Measurements from ENCODE around the gene HOXA4.

Gene HOXA4

DNA sequence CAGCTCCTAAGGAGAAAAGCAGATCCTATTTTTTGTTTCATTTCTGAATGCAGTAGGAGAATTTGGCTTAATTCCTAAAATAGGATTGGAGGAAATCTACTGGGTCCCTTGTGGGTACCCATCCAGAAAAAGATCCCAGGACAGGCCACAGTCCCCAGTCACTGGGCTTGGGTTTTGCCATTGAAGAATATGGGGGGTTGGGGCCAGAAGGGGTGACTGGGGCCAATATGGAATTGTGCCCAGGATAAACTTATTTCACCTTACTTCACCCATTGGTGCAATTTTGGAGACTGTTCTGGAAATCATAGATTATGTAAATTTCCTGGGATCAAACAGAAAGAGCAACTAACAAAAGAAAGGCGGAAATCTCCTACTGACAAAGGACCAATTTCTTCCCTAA lies 7.9 kb upstream of the HOXA4 start:
- DNase-seq: no peak
- TF ChIP-seq, protein P1, sequence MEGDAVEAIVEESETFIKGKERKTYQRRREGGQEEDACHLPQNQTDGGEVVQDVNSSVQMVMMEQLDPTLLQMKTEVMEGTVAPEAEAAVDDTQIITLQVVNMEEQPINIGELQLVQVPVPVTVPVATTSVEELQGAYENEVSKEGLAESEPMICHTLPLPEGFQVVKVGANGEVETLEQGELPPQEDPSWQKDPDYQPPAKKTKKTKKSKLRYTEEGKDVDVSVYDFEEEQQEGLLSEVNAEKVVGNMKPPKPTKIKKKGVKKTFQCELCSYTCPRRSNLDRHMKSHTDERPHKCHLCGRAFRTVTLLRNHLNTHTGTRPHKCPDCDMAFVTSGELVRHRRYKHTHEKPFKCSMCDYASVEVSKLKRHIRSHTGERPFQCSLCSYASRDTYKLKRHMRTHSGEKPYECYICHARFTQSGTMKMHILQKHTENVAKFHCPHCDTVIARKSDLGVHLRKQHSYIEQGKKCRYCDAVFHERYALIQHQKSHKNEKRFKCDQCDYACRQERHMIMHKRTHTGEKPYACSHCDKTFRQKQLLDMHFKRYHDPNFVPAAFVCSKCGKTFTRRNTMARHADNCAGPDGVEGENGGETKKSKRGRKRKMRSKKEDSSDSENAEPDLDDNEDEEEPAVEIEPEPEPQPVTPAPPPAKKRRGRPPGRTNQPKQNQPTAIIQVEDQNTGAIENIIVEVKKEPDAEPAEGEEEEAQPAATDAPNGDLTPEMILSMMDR (IDR thresholded peaks at IDR 0.05): no peak
- Mint-ChIP-seq H3K4me3 (peak overlapping the region; percentile 97), H3K9me3 (no peaks in the 10 kb centered on the region), H3K27me3 (ENCODE audit: low read depth, poor library complexity) (peaks cover 11% of the 10 kb centered on the region), H3K36me3 (ENCODE audit: low read depth) (peaks cover 74% of the 10 kb centered on the region), H3K27ac (peak overlapping the region; percentile 76), H3K4me1 (peaks cover 74% of the 10 kb centered on the region)

DNA sequence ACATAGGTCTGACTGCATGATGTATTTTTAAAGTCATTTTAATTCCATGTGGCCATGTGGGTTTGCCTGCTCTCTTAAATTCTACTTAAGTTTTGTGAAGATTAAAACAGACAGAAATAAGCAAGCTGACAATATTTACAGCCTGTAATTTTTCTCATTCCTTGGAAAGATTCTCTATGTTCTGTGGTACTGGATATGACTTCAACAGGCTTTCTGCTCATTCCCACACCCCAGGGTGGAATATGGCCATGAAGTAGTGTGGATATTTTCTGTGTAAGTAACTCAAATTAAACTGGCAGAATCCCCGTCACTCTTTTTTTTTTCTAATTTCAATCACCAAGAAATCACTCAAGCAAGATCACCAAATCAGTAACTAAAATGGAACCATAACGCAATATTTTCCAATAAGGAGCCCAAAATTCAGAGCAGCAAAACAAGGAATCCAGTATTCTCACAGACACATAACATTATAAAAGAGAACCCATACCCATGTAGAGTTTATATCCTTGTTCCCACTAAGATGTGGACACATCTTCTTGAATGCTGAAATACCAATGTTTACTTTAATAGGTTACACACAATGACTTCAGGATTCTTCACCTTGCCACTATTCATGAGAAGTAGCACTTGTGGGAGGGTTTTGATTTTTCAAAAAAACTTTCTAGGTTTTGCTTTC lies 7.2 kb upstream of the HOXA4 start:
- peaks cover 10% of the 10 kb centered on the region for H3K27me3 Mint-ChIP-seq (ENCODE audit: low read depth, poor library complexity)
- peaks cover 68% of the 10 kb centered on the region for H3K36me3 Mint-ChIP-seq (ENCODE audit: low read depth)
- peak overlapping the region; percentile 97 for H3K4me3 Mint-ChIP-seq
- H3K27ac Mint-ChIP-seq: peak overlapping the region; percentile 76
- DNase-seq: no peak
- H3K9me3 Mint-ChIP-seq: no peaks in the 10 kb centered on the region
- H3K4me1 Mint-ChIP-seq: peaks cover 80% of the 10 kb centered on the region
- TF ChIP-seq, protein P1 (IDR thresholded peaks at IDR 0.05): no peak

DNA sequence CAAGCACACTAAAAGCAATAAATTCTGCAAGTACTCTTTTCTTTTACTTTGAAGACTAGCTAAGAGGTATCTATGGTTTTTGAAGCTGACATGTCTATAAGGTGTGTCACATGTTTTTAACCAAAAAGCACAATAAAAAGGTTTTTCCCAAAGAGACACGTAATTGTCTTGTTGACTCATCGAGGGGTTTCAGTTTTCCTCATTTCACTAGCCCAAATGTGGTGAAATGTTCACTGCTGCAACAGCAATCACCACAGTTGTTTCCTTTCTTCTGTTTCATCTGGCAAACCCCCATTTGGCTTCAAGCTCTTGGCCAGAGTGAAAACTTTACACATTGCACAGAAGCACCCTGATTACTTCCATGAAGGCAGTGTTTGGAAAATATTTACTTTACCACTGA lies 3.8 kb upstream of the HOXA4 start:
- TF ChIP-seq, protein P1 (IDR thresholded peaks at IDR 0.05): no peak
- H3K9me3 Mint-ChIP-seq: no peaks in the 10 kb centered on the region
- DNase-seq: no peak
- H3K27me3 Mint-ChIP-seq (ENCODE audit: low read depth, poor library complexity): peaks cover 4% of the 10 kb centered on the region
- peak overlapping the region; percentile 97 for H3K27ac Mint-ChIP-seq
- peak overlapping the region; percentile 97 for H3K4me3 Mint-ChIP-seq
- peaks cover 83% of the 10 kb centered on the region for H3K4me1 Mint-ChIP-seq
- H3K36me3 Mint-ChIP-seq (ENCODE audit: low read depth): peaks cover 37% of the 10 kb centered on the region

DNA sequence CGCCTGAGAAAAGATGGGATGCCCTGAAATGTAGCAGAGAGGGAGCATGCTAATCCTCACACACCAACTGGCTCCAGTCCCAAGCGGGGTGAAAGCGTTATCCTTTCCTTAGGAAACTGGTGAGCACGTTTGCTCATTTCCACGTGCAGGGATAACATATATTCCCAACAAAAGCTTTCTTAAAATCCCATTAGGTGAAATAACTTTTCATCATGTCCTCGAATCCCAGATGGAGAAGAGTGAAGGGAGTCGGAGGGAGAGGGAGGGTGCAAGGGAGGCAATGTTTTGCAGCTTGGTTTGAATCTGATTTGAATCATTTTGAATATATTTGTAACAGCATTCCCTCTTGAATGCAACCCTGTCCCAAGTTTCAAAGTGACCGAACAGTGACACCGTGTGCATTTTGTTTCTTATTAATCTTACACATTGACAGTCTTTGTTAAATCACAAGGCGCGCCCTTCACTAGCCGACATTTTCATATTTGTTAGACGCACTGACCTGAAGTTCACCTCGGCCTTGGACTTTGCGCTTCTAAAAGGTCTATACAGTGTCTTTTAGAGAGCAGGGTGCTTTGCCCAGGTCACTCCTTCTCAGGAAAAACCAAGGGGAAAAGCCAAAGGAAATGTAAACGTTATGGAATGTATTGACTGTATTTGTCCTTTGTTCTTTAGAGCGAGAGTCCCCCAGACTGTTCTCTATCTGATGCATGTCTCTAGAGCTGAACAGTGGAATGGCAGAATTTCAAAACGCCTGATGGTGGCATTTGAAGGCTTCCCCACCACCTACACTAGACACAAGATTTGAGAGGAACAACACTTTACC lies 3.1 kb upstream of the HOXA4 start:
- no peaks in the 10 kb centered on the region for H3K27me3 Mint-ChIP-seq (ENCODE audit: low read depth, poor library complexity)

DNA sequence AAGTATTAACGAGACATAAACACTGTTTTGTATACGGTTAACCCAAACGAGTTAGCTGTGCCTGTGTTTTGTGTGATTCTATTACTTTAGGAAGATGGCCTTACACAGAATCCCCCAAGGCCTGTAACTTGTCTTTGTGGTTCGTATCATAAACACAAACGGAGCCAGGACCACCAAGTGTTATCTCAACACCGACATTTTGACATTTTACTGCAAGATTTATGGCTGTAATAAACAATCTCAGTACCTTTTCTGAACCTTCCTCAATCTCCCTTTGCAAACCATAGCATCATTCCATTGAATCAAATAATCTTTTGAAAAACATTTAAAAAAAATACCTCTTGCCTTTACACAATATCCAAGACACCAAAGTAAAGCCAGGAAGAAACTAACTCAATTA lies 2.4 kb upstream of the HOXA4 start:
- DNase-seq: no peak
- peak overlapping the region; percentile 97 for H3K27ac Mint-ChIP-seq
- H3K4me3 Mint-ChIP-seq: peak overlapping the region; percentile 97
- peaks cover 41% of the 10 kb centered on the region for H3K36me3 Mint-ChIP-seq (ENCODE audit: low read depth)
- peaks cover 86% of the 10 kb centered on the region for H3K4me1 Mint-ChIP-seq
- TF ChIP-seq, protein P1 (IDR thresholded peaks at IDR 0.05): no peak
- H3K9me3 Mint-ChIP-seq: no peaks in the 10 kb centered on the region
- H3K27me3 Mint-ChIP-seq (ENCODE audit: low read depth, poor library complexity): no peaks in the 10 kb centered on the region

More for the DNA sequence above, 3.1 kb upstream of the HOXA4 start:
- TF ChIP-seq, protein P1 (IDR thresholded peaks at IDR 0.05): no peak
- DNase-seq: no peak
- H3K4me3 Mint-ChIP-seq: peak overlapping the region; percentile 97
- peaks cover 39% of the 10 kb centered on the region for H3K36me3 Mint-ChIP-seq (ENCODE audit: low read depth)
- peaks cover 86% of the 10 kb centered on the region for H3K4me1 Mint-ChIP-seq
- H3K9me3 Mint-ChIP-seq: no peaks in the 10 kb centered on the region
- H3K27ac Mint-ChIP-seq: peak overlapping the region; percentile 97
